GM23338 (cell line): Measurements from ENCODE around the gene OTOS. TPM values are rescaled to one million over a fixed set of nuclear protein-coding genes. Genes with fewer than 3 reads are reported as not detected.
A peak's percentile ranks its signal among the peaks of the same experiment; 100 is the strongest.

ENCODE experiments used
- ATAC-seq: fragments of 200-7000 bp; cut with Tn5 transposase; 3 replicates; pipeline ENCODE4 v1.9.1; 2020
- DNase-seq: peaks from one replicate; pipeline ENCODE4 v3.0.0-alpha.2; 2015; ENCODE audit warnings: low spot score
- H2AFZ ChIP-seq: fragments of 200-600 bp; sonication (generic); 2 replicates; pipeline ENCODE4 v1.8.0; 2016; ENCODE audit warnings: antibody characterized with exemption, mild to moderate bottlenecking, moderate library complexity
- H3F3A ChIP-seq: fragments of 200-600 bp; sonication (generic); replicated peaks from 2 replicates; pipeline ENCODE4 v1.8.0; 2017; ENCODE audit warnings: antibody characterized with exemption, mixed run types, low read depth
- H3K27ac ChIP-seq: fragments of 200-600 bp; sonication (generic); 2 replicates; pipeline ENCODE4 v1.6.1; 2016; ENCODE audit warnings: low read depth
- H3K27me3 ChIP-seq: fragments of 200-600 bp; sonication (generic); 2 replicates; pipeline ENCODE4 v1.8.0; 2016; ENCODE audit warnings: mild to moderate bottlenecking, mixed run types, moderate library complexity; ENCODE audit not compliant: insufficient read depth
- H3K36me3 ChIP-seq: fragments of 200-600 bp; sonication (generic); 2 replicates; pipeline ENCODE4 v1.8.0; 2016; ENCODE audit warnings: mild to moderate bottlenecking; ENCODE audit not compliant: insufficient read depth
- H3K4me1 ChIP-seq: fragments of 200-600 bp; sonication (generic); 2 replicates; pipeline ENCODE4 v1.8.0; 2016; ENCODE audit warnings: mild to moderate bottlenecking, moderate library complexity; ENCODE audit not compliant: insufficient read depth
- H3K4me2 ChIP-seq: fragments of 200-600 bp; sonication (generic); 2 replicates; pipeline ENCODE4 v1.7.1; 2017; ENCODE audit warnings: mixed run types
- H3K4me3 ChIP-seq: fragments of 200-600 bp; sonication (generic); 2 replicates; pipeline ENCODE4 v1.6.1; 2016; ENCODE audit warnings: mixed run types
- H3K79me2 ChIP-seq: fragments of 200-600 bp; sonication (generic); replicated peaks from 2 replicates; pipeline ENCODE4 v1.8.0; 2017; ENCODE audit warnings: mild to moderate bottlenecking; ENCODE audit not compliant: insufficient read depth
- H3K9me2 ChIP-seq: fragments of 200-600 bp; sonication (generic); 2 replicates; pipeline ENCODE4 v1.8.0; 2017; ENCODE audit not compliant: insufficient read depth
- H4K20me1 ChIP-seq: fragments of 200-600 bp; sonication (generic); replicated peaks from 2 replicates; pipeline ENCODE4 v1.8.0; 2017; ENCODE audit warnings: mild to moderate bottlenecking; ENCODE audit not compliant: insufficient read depth
- H3K27ac Mint-ChIP-seq: 2 replicates; pipeline ENCODE4 v1.8.0; 2020; ENCODE audit warnings: inconsistent platforms, mild to moderate bottlenecking, moderate library complexity, mixed read lengths
- H3K27me3 Mint-ChIP-seq: 3 replicates; pipeline ENCODE4 v1.8.0; 2022; ENCODE audit warnings: low read depth, mild to moderate bottlenecking, moderate library complexity, mixed read lengths, inconsistent platforms; ENCODE audit not compliant: insufficient read depth, poor library complexity
- H3K36me3 Mint-ChIP-seq: 3 replicates; pipeline ENCODE4 v1.8.0; 2021; ENCODE audit warnings: low read depth, mild to moderate bottlenecking, inconsistent platforms, moderate library complexity, mixed read lengths
- H3K4me1 Mint-ChIP-seq: 3 replicates; pipeline ENCODE4 v1.8.0; 2020; ENCODE audit warnings: mild to moderate bottlenecking, inconsistent platforms, mixed read lengths
- H3K4me3 Mint-ChIP-seq: 3 replicates; pipeline ENCODE4 v1.8.0; 2021; ENCODE audit warnings: moderate library complexity, mild to moderate bottlenecking, inconsistent platforms, mixed read lengths
- H3K9me3 Mint-ChIP-seq: 3 replicates; pipeline ENCODE4 v1.8.0; 2020; ENCODE audit warnings: moderate library complexity, mild to moderate bottlenecking, inconsistent platforms, mixed read lengths
- CREB1 ChIP-seq: fragments of 250-450 bp; sonication (Bioruptor Pico); IDR thresholded peaks from 2 replicates; pipeline ENCODE4 v1.5.0; 2020; ENCODE audit warnings: low read depth, mild to moderate bottlenecking, moderate library complexity
- EZH2 ChIP-seq: fragments of 200-600 bp; sonication (generic); IDR thresholded peaks from one replicate; pipeline ENCODE4 v1.8.0; 2017; ENCODE audit warnings: antibody characterized with exemption, mild to moderate bottlenecking, low read depth; ENCODE audit not compliant: unreplicated experiment
- EZH2phosphoT487 ChIP-seq: fragments of 200-600 bp; sonication (generic); IDR thresholded peaks from one replicate; pipeline ENCODE4 v1.8.1; 2018; ENCODE audit warnings: antibody characterized with exemption; ENCODE audit not compliant: unreplicated experiment
- JUNB ChIP-seq: IDR thresholded peaks from one replicate; pipeline ENCODE4 v1.6.1; 2016; ENCODE audit warnings: antibody characterized with exemption; ENCODE audit not compliant: unreplicated experiment
- NANOG ChIP-seq: IDR thresholded peaks from 2 replicates; pipeline ENCODE4 v1.6.1; 2016; ENCODE audit warnings: antibody characterized with exemption, borderline replicate concordance
- POLR2AphosphoS5 ChIP-seq: IDR thresholded peaks from 2 replicates; pipeline ENCODE4 v1.6.1; 2016; ENCODE audit warnings: antibody characterized with exemption, low read depth
- REST ChIP-seq: IDR thresholded peaks from one replicate; pipeline ENCODE4 v1.6.1; 2018; ENCODE audit warnings: antibody characterized with exemption; ENCODE audit not compliant: unreplicated experiment
- STAT1 ChIP-seq: IDR thresholded peaks from one replicate; pipeline ENCODE4 v1.6.1; 2016; ENCODE audit warnings: antibody characterized with exemption; ENCODE audit not compliant: unreplicated experiment
- ZNF114 ChIP-seq: fragments of 250-450 bp; sonication (Bioruptor Pico); IDR thresholded peaks from 2 replicates; pipeline ENCODE4 v1.5.0; 2020; ENCODE audit warnings: mild to moderate bottlenecking, moderate library complexity
- ZNF331 ChIP-seq: fragments of 250-450 bp; sonication (Bioruptor Pico); IDR thresholded peaks from 2 replicates; pipeline ENCODE4 v1.5.0; 2020; ENCODE audit warnings: low read depth, mild to moderate bottlenecking, moderate library complexity
- polyA plus RNA-seq: library from polyadenylated mRNA; unstranded; fragments of >200 nt; fragmentation: Nextera tagmentation; extraction: Ambion mirVana; gene quantifications from 2 replicates; pipeline ENCODE4 v1.2.1, GENCODE V29; 2016
- total RNA-seq: library from RNA; depleted of rRNA; stranded (reverse); fragments of >200 nt; shearing (Covaris generic); gene quantifications from 2 replicates; pipeline ENCODE4 v1.2.3, GENCODE V29; 2014
- TF ChIP-seq, protein P1 (sequence below): fragments of 250-450 bp; sonication (Bioruptor Pico); IDR thresholded peaks from 2 replicates; pipeline ENCODE4 v1.5.0; 2020; ENCODE audit warnings: mild to moderate bottlenecking, moderate library complexity
- TF ChIP-seq, protein P2 (sequence below): IDR thresholded peaks from 2 replicates; pipeline ENCODE4 v1.6.1; 2016; ENCODE audit warnings: antibody characterized with exemption
- TF ChIP-seq, protein P3 (sequence below), 2 experiments: fragments of 200-600 bp in 1 of 2; sonication (generic) in 1 of 2; conservative IDR thresholded peaks; 2 replicates each; pipeline versions ENCODE4 v1.5.1 to v1.6.1; 2016 to 2017; ENCODE audit warnings: antibody characterized with exemption in 2 of 2, low read depth in 2 of 2, mild to moderate bottlenecking in 2 of 2, moderate library complexity in 1 of 2

Gene OTOS
- total and polyA plus RNA-seq, 2 experiments from 2014 or later = 0.40 TPM; not detected in 1

GRCh38 chr2:240157147-240157470 lies 16.7 kb upstream of the OTOS start:
- Histone ChIP-seq H3K9me2 (no peaks in the 10 kb centered on the region), H3F3A (no peaks in the 10 kb centered on the region), H3K4me2 (no peak overlapping the region), H3K4me3 (no peak overlapping the region), H3K27me3 (no peaks in the 10 kb centered on the region), H3K4me1 (no peaks in the 10 kb centered on the region), H3K36me3 (no peaks in the 10 kb centered on the region), H2AFZ (0 out of 2 replicates have a peak overlapping the region, but pooled peaks have one; percentile 47), H4K20me1 (no peaks in the 10 kb centered on the region), H3K27ac (no peak overlapping the region), H3K79me2 (no peaks in the 10 kb centered on the region)
- Mint-ChIP-seq H3K4me1 (peaks cover 9% of the 10 kb centered on the region; the same call in 2 of the 3 replicates), H3K27ac (no peak overlapping the region), H3K36me3 (no peaks in the 10 kb centered on the region), H3K27me3 (peaks cover 8% of the 10 kb centered on the region), H3K4me3 (no peak overlapping the region), H3K9me3 (no peaks in the 10 kb centered on the region)
- TF ChIP-seq, protein P1, sequence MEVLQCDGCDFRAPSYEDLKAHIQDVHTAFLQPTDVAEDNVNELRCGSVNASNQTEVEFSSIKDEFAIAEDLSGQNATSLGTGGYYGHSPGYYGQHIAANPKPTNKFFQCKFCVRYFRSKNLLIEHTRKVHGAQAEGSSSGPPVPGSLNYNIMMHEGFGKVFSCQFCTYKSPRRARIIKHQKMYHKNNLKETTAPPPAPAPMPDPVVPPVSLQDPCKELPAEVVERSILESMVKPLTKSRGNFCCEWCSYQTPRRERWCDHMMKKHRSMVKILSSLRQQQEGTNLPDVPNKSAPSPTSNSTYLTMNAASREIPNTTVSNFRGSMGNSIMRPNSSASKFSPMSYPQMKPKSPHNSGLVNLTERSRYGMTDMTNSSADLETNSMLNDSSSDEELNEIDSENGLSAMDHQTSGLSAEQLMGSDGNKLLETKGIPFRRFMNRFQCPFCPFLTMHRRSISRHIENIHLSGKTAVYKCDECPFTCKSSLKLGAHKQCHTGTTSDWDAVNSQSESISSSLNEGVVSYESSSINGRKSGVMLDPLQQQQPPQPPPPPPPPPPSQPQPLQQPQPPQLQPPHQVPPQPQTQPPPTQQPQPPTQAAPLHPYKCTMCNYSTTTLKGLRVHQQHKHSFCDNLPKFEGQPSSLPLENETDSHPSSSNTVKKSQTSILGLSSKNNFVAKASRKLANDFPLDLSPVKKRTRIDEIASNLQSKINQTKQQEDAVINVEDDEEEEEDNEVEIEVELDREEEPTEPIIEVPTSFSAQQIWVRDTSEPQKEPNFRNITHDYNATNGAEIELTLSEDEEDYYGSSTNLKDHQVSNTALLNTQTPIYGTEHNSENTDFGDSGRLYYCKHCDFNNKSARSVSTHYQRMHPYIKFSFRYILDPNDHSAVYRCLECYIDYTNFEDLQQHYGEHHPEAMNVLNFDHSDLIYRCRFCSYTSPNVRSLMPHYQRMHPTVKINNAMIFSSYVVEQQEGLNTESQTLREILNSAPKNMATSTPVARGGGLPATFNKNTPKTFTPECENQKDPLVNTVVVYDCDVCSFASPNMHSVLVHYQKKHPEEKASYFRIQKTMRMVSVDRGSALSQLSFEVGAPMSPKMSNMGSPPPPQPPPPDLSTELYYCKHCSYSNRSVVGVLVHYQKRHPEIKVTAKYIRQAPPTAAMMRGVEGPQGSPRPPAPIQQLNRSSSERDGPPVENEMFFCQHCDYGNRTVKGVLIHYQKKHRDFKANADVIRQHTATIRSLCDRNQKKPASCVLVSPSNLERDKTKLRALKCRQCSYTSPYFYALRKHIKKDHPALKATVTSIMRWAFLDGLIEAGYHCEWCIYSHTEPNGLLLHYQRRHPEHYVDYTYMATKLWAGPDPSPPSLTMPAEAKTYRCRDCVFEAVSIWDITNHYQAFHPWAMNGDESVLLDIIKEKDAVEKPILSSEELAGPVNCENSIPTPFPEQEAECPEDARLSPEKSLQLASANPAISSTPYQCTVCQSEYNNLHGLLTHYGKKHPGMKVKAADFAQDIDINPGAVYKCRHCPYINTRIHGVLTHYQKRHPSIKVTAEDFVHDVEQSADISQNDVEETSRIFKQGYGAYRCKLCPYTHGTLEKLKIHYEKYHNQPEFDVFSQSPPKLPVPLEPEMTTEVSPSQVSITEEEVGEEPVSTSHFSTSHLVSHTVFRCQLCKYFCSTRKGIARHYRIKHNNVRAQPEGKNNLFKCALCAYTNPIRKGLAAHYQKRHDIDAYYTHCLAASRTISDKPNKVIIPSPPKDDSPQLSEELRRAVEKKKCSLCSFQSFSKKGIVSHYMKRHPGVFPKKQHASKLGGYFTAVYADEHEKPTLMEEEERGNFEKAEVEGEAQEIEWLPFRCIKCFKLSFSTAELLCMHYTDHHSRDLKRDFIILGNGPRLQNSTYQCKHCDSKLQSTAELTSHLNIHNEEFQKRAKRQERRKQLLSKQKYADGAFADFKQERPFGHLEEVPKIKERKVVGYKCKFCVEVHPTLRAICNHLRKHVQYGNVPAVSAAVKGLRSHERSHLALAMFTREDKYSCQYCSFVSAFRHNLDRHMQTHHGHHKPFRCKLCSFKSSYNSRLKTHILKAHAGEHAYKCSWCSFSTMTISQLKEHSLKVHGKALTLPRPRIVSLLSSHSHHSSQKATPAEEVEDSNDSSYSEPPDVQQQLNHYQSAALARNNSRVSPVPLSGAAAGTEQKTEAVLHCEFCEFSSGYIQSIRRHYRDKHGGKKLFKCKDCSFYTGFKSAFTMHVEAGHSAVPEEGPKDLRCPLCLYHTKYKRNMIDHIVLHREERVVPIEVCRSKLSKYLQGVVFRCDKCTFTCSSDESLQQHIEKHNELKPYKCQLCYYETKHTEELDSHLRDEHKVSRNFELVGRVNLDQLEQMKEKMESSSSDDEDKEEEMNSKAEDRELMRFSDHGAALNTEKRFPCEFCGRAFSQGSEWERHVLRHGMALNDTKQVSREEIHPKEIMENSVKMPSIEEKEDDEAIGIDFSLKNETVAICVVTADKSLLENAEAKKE (CRISPR knock-in tag) = no peak
- TF ChIP-seq ZNF114 = no peak
- TF ChIP-seq CREB1 (CRISPR knock-in tag) = no peak
- TF ChIP-seq STAT1 = no peak
- no peak for TF ChIP-seq EZH2
- TF ChIP-seq POLR2AphosphoS5 = no peak
- TF ChIP-seq, protein P2, sequence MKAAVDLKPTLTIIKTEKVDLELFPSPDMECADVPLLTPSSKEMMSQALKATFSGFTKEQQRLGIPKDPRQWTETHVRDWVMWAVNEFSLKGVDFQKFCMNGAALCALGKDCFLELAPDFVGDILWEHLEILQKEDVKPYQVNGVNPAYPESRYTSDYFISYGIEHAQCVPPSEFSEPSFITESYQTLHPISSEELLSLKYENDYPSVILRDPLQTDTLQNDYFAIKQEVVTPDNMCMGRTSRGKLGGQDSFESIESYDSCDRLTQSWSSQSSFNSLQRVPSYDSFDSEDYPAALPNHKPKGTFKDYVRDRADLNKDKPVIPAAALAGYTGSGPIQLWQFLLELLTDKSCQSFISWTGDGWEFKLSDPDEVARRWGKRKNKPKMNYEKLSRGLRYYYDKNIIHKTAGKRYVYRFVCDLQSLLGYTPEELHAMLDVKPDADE = no peak
- TF ChIP-seq, protein P3, sequence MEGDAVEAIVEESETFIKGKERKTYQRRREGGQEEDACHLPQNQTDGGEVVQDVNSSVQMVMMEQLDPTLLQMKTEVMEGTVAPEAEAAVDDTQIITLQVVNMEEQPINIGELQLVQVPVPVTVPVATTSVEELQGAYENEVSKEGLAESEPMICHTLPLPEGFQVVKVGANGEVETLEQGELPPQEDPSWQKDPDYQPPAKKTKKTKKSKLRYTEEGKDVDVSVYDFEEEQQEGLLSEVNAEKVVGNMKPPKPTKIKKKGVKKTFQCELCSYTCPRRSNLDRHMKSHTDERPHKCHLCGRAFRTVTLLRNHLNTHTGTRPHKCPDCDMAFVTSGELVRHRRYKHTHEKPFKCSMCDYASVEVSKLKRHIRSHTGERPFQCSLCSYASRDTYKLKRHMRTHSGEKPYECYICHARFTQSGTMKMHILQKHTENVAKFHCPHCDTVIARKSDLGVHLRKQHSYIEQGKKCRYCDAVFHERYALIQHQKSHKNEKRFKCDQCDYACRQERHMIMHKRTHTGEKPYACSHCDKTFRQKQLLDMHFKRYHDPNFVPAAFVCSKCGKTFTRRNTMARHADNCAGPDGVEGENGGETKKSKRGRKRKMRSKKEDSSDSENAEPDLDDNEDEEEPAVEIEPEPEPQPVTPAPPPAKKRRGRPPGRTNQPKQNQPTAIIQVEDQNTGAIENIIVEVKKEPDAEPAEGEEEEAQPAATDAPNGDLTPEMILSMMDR (conservative IDR thresholded peaks at IDR 0.05; ENCODE audit: low read depth in 2 of 2) = no peak
- TF ChIP-seq NANOG = no peak
- no peak for TF ChIP-seq REST
- TF ChIP-seq EZH2phosphoT487 = no peak
- no peak for TF ChIP-seq JUNB
- no peak for TF ChIP-seq ZNF331 (CRISPR knock-in tag)
- DNase-seq = no peak
- ATAC-seq = peak; percentile 29
